ENCODE results near the gene ABHD17A. TPM values are rescaled to one million over a fixed set of nuclear protein-coding genes. Genes with fewer than 3 reads are reported as not detected.
A peak's percentile ranks its signal among the peaks of the same experiment; 100 is the strongest.

The ABHD17A gene
- total and polyA plus RNA-seq, 8 donors = 21.1 to 71.0 (median 25.6) TPM

DNA sequence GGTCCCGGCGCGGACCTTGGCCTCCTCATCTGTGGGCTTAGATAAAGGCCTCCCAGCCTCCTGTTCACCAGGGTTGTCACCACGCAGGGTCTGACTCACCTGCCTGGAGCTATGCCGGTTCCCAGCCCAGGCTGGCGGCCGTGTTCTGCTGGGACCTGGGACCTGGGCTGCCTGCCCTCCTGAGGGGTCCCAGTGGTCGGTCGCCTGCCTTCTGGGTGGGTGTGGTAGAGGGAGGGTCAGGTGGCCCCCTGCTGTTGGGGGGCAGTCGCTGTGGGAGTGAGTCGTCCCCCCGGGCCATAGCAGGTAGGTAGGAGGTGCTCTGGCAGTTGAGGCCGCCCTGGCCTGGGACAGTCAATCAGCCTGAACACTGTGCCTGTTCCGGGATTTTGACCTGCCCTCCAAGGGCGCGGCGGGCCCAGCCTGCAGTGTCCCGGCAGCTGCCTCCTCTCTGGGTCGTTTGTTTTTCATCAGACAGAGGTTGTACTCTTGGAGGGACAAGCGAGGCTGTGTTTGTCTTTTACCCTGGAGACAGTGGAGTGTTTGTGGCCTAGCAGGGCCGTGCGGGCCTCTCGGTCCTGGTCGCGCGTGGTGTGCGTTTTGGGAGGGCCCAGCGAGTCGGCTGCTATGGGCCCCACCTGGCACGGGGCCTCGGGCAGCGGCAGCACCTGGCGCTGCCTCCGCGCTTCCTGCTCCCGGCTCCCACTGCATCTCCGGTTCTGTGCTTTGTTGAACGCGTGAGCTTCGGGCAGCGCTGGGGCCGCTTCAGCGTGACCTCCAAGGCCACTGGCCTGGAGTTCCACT, 22.5 kb upstream of the ABHD17A start:
- TF ChIP-seq CTCF (IDR thresholded peaks at IDR 0.05) = no peak
- peak; percentile 40 to 51 (median 45) for ATAC-seq
- FAIRE-seq = no peak
- H3K36me3 ChIP-seq = peaks cover 0 to 9% (median 0%) of the 10 kb centered on the region in 3 donors
- WGBS, 2 donors = 16% methylated on average over 43 of the region's 43 CpGs
- peak overlapping the region in 3 of 4 donors; percentile 1 to 40 (median 34) for H3K4me3 ChIP-seq
- H3K9me3 ChIP-seq = no peaks in the 10 kb centered on the region
- no peaks in the 10 kb centered on the region for H3K27me3 ChIP-seq
- H3K27ac ChIP-seq = peak overlapping the region; percentile 76 to 84 (median 80)
- intact Hi-C loops (cut with DNase I) = no loop called here
- DNase-seq = peak; percentile 55 to 87 (median 76)
- H3K4me1 ChIP-seq = peaks cover 22 to 33% (median 26%) of the 10 kb centered on the region in 3 donors

DNA sequence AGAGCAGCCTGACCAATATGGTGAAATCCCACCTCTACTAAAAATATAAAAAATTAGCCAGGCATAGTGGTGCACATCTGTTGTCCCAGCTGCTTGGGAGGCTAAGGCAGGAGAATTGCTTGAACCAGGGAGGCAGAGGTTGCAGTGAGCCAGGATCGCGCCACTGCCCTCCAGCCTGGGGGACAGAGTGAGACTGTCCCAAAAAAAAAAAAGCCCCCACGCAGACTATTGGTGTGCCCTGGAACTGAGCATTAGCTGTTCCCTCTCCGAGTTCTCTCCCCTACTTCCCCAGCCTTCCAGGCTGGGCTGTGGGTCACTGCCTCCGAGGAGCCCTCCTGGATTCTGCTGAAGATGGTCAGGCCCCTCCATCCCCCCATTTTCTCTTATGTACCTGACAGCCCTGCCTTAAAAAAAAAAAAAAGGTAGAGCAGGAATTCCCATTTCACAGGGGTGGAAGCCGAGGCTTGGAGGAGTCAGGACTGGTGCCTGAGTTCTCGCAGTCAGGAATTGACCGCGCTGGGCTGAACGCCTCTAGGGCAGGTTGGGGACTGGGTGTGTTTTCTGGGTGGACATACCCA, 21.8 kb upstream of the ABHD17A start:
- ATAC-seq (no peak), DNase-seq (no peak), FAIRE-seq (no peak)
- Histone ChIP-seq H3K27me3 (no peaks in the 10 kb centered on the region), H3K9me3 (no peaks in the 10 kb centered on the region), H3K36me3 (peaks cover 0 to 2% (median 0%) of the 10 kb centered on the region in 3 donors), H3K4me1 (peaks cover 22 to 33% (median 26%) of the 10 kb centered on the region in 3 donors), H3K4me3 (peak overlapping the region in 2 of 4 donors; percentile 34 to 40), H3K27ac (peak overlapping the region; percentile 76 to 84 (median 80))
- TF ChIP-seq CTCF (IDR thresholded peaks at IDR 0.05) = no peak
- WGBS, 2 donors = 63 to 69% methylated on average over 10 of the region's 10 CpGs
- intact Hi-C loops (cut with DNase I) = no loop called here

DNA sequence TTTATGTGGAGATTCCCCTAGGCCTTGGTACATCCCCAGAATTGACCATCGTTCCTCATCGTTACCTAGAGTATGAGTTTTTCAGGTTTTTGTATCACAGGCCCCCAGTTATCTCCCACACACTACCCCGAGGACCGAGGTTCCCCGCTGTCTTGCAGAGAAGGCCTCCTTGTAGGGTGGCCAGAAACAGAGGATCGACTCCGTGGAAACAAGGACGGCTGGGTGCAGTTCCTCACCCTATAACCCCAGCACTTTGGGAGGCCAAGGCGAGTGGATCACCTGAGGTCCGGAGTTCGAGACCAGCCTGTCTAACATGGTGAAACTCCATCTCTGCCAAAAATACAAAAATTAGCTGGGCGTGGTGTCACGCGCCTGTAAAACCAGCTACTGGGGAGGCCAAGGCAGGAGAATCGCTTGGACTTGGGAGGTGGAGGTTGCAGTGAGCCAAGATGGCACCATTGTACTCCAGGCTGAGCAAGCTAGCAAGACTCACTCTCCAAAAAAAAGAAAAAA, 20.6 kb upstream of the ABHD17A start:
- WGBS, 2 donors = 67 to 69% methylated on average over 15 of the region's 15 CpGs
- Histone ChIP-seq H3K9me3 (no peaks in the 10 kb centered on the region), H3K4me3 (peak overlapping the region; percentile 55 to 65 (median 61)), H3K36me3 (no peaks in the 10 kb centered on the region), H3K27ac (peak overlapping the region; percentile 69 to 94 (median 86)), H3K4me1 (peaks cover 22 to 33% (median 26%) of the 10 kb centered on the region in 3 donors), H3K27me3 (no peaks in the 10 kb centered on the region)
- intact Hi-C loops (cut with DNase I) = no loop called here
- ATAC-seq (no peak), DNase-seq (peak in 1 of 6 donors; percentile 39), FAIRE-seq (no peak)
- no peak for TF ChIP-seq CTCF (IDR thresholded peaks at IDR 0.05)

DNA sequence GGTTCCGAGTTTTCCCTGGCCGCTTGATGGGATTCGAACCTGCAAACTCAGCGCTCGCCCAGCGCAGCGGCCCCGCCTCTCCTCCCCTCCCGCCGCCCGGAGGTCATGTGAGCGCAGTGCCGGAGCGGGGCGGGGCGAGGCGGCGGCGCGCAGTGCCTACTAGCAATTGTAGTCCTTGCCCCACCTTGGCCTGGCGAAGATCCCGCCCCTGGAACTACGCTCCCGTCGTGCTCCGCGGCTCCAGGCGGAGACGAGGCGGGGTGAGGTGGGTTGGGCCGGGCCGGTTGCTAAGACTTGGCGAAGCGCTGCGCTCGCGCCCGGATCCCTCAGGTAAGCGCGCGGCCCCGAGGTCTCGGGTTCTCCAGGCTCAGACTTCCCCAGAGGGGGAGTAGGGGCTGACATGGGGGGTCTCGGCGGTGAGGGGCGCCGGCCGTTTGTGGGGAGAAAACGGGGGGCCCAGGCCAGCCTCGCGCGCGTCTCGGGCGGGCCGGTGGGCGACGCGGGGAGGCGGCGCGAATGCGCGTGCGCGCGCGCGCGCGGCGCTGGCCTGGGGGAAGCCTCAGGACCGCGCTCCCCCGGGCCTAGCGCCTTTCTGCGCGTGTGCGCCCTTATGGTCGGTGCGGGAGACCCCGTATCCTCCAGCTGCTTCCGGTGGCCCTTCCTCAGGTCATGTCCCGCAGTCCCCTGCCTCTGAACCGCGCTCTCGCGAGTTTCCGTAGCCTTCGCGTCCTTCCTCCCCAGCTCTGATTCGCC, 20.0 kb upstream of the ABHD17A start, which contains the start of the genes ADAT3 and SCAMP4:
ADAT3 (plus strand) TSS at position 290 of the 753 bp plus-strand sequence. CDS start 6,649 bp downstream, outside the sequence.
SCAMP4 (plus strand) TSS at position 290 of the 753 bp plus-strand sequence. CDS start 9,621 bp downstream, outside the sequence.
- FAIRE-seq (peak; percentile 60), ATAC-seq (peak; percentile 86 to 93 (median 91)), DNase-seq (peak; percentile 98 to 100 (median 100))
- peaks cover 22 to 33% (median 26%) of the 10 kb centered on the region in 3 donors for H3K4me1 ChIP-seq
- H3K4me3 ChIP-seq = peak within 1 kb of the TSS; percentile 55 to 65 (median 61)
- no peaks in the 10 kb centered on the region for H3K36me3 ChIP-seq
- 1% methylated on average over 71 to 92 of the region's 92 CpGs for WGBS, 2 donors
- intact Hi-C loops (cut with DNase I) = no loop called here
- no peaks in the 10 kb centered on the region for H3K9me3 ChIP-seq
- peak within 1 kb of the TSS; percentile 69 to 94 (median 86) for H3K27ac ChIP-seq
- no peak for TF ChIP-seq CTCF (IDR thresholded peaks at IDR 0.05)
- H3K27me3 ChIP-seq = no peaks in the 10 kb centered on the region

Measured in pancreas (tissue), 10 donors.